NCI-H2196 treated with DMSO at 0.1 percent for 48 hours (cell line): ENCODE results near the gene ZFP57.

Experiments
- DNase-seq: peaks from one replicate; lab custom pipeline; 2025; ENCODE audit not compliant: unreplicated experiment; lab: John Stamatoyannopoulos, UW

Gene ZFP57

DNA sequence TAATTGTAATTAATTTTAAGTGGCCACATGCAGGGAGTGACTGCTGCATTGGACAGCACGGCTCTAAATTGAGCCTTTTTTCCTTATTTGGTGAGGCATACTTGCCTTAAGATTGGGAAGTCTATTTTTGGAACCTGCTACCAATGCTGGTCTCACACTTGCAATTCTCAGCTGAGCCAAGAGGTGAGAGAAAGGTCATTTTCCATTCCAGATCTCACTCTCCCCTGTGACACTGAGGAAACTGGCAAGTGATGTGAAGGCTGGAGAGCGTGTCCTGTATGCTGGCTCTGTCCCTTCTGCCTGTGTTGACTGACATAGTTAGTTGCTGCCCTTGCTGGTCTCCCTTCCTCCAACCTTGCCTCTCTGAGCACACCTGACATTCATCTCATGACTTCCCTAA is 24.8 kb downstream of the ZFP57 start:
- no peak for DNase-seq

DNA sequence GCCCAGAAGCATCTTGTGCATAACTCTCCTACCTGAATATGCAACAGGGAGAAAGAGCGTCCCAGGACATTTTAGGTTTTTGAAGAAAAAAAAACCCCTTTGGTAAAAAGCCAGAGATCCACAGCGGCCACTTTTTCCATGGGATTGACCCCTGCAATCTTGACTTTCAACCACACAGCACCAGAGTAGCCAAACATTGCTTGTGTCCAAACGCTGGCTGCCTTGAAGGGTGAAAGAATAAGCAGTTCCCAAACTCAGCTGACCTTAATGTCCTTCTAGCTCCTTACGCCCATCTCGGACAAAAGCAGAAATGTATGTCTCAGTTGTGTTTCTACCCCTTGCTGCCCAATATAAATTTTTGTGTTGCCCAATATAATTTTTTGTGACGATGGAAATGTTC is 25.3 kb downstream of the ZFP57 start:
- no peak for DNase-seq

GRCh38 chr6:29653452-29654038 is 27.4 kb downstream of the ZFP57 start:
- DNase-seq, result peak; percentile 65

GRCh38 chr6:29652198-29652584 is 28.8 kb downstream of the ZFP57 start:
- DNase-seq, result no peak

DNA sequence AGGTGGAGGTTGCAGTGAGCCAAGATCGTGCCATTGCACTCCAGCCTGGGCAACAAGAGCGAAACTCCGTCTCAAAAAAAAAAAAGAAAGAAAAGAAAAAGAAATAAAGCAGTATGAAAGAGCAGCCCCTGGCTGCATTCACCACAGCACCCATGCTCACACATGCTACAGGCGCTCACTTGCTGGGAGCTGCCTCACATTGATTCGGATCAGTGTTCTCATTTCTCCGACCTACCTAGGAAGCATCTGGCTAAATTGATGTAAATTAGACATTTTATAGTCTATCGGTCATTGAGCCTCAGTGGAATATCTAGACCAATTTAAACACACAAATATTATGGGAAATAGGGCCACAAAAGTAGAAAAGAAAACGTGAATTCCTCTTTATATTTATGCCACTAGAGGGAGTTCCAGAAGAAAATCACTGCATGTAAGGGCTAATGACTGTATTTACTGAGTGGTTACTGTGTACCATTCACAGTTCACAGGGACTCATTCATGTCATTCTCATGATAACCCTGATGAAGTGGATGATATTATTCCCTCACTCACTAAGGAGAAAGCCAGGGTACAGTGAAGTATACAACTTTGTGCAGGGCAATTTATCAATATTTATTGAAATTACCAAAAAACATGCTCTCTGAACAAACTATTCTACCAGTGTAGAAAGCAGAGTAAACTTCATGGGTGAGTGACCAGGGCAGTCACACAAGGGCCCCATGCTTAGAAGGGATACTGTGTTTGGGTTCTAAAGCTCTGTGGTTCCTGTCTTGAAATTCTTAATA is 29.3 kb downstream of the ZFP57 start:
- no peak for DNase-seq

- DNase-seq, result peak; percentile 92
These were observed 31.0 kb downstream of the ZFP57 start for GRCh38 chr6:29649701-29650673.

DNA sequence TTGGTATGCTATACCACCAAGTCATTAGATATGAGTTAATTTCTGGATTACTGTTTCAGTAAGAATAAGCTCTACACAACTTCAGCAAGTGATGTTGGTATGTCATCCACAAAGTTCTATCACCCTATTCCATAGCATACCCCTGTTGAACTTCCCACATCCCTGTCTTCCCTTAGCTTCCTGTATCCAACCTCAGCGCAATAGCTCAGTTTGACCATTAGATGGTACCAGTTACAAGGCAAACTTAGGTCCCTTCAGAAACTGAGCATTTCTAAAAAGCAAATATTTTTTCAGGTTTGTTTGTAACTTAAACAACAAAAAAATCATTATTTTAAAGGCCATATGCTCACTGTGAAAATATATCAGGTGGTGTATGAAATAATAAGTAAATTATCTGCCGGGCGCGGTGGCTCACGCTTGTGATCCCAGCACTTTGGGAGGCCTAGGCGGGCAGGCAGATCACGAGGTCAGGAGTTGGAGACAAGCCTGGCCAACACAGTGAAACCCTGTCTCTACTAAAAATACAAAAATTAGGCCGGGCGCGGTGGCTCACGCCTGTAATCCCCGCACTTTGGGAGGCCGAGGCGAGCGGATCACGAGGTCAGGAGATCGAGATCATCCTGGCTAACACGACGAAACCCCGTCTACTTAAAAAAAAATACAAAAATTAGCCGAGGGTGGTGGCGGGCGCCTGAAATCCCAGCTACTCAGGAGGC is 32.9 kb downstream of the ZFP57 start:
- peak; percentile 23 for DNase-seq

DNA sequence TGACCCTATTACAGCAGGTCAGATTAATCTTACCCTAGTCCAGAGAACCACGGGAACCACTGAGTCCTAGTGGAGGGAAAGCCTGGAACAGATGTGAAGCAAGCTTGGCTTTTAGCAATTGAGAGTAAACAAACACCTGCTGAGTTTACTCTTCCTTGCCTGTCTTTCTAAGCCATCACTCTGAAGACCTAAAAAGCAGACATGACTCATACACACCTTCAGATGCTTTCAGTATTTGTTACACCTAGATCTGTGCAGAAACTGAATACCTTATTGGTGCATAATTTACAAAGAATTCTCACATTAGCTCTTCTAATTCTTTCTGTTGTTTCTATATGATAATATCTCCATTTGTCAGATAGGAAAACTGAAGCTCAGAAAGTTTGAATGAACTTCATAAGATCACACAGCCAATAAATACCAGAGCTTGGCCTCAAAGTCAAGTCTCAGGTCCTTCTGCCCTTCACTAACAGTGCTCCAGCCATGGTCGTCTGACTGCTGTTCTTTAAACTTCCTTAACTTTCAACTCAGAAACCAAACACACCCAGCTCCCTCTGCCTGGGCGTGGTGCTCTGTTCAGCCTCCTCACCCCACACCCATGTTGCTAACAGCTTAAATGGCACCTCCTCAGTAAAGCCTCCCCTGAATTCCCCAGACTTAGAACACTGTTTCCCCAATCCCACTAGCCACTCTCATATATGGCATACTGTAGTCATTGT is 39.4 kb downstream of the ZFP57 start:
- no peak for DNase-seq

GRCh38 chr6:29637247-29637646 is 43.7 kb downstream of the ZFP57 start:
- no peak for DNase-seq

DNA sequence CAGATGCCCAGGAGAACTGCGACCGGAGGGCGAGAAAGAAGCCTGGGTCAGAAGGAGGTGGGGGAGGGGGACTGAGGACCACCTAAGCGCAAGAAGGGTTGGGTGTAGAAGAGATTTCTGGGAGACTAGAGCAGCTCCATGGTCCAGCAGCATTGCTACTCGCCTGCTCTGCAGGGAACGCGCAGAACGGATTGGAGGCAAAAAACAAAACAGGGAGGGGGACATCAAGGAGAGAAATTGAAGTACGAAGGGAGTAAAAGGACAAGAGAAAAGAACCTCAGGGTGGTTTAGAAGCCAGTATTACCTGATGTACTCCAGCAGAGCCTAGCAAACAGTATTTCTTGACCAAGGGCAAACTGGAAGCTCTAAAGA is 47.4 kb downstream of the ZFP57 start:
- DNase-seq, result no peak

DNA sequence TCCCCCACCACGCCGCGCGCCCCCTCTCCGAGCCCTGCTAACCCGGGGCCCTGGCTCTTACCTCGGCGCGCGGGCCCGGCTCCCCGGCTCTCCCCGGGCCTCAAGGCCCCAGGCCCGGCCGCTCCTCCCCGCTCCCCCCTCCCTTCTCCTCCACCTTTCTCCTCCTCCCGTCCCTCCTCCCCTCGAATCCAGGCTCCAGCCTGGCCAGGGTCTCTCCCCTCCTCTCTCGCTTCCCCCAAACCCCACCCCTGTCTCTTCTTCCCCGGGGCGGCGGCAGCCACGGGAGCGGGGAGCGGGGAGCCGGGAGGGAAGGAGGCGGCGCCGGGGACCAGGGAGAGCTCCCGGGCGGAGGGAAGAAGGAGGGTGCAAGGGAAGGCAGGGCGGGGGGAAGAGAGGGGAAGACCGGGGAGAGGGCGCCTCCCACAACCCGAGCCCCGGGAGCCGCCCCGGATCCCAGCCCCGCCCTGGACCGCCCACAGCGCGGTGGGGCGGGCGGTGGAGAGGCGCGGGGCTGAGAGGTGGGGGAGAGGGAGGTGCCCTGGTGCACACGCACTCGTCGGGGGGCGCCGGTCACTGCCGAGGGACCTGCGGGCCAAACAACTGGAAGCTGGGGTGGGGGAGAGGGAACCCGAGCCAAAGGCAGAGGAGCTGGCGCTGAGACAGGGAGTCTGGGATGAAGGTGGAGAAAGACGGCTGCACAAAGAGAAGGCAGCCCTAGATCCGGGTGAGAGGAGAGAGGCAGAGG is 48.0 kb downstream of the ZFP57 start, which contains the start of gene GABBR1:
TSS of gene GABBR1 (minus strand) at position 395 of the 745 bp plus-strand sequence. CDS start 798 bp downstream, outside the sequence.
- DNase-seq, result peak; percentile 81

GRCh38 chr6:29631860-29632731 is 48.9 kb downstream of the ZFP57 start:
- DNase-seq, result no peak

GRCh38 chr6:29631209-29631810 is 49.6 kb downstream of the ZFP57 start:
- no peak for DNase-seq

- DNase-seq, result no peak
These were observed 50.6 kb downstream of the ZFP57 start for GRCh38 chr6:29630315-29630714.

GRCh38 chr6:29629571-29629970 is 51.4 kb downstream of the ZFP57 start:
- DNase-seq, result no peak

DNA sequence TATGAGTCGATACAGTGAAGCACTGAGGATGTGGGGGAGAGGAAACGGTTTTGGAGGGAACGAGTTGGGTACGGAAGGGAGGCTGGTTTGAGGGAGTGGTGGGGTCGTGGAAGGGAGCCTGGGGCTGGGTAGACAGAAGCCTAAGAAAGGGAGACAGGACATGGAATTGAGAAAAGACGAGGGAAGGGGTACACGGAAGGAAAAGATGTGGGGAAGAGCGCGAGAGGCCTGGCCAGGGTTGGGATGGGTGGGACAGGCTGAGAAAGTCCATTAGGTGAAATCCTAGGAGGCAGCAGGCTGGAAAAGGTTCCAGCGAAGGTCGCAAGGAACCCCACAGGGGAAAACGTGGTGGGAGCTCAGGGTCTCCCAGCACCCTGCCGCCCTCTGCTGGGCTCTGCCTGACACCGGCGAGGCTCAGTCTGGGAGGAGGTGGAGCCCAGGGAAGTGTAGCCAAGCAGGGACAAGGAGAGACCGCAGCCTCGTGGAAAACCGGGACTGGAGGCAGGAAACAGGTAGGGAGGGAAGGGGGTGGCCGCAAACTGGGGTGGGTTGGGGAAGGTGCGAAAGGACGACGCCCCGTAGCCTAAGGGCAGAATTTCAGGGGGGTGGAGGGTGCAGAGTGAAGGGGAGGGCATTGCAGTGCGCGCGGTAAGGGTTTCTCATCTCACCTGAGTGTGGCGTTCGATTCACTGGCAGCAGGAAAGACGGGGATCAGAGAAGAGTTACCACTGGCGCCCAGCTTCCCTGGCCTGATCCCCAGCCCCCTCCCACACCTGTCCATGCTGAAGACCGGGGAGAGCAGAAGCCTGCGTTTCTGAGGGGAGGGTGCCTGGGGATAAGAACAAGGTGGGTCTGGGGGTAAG is 52.3 kb downstream of the ZFP57 start:
- DNase-seq, result peak; percentile 66

- peak; percentile 35 for DNase-seq
These were observed 53.1 kb downstream of the ZFP57 start for GRCh38 chr6:29627755-29628418.
